C4-2B (cell line): ENCODE results near the gene RNF224.

Source experiments
- H3K27ac ChIP-seq: fragments of 450-650 bp; 2 replicates; pipeline ENCODE4 v1.5.1; 2017
- CTCF ChIP-seq: fragments of 450-650 bp; conservative IDR thresholded peaks from 2 replicates; pipeline ENCODE4 v1.5.1; 2017; ENCODE audit warnings: mild to moderate bottlenecking
- ZFX ChIP-seq: fragments of 450-650 bp; IDR thresholded peaks from 2 replicates; pipeline ENCODE4 v1.6.1; 2017

RNF224 gene

GRCh38 chr9:137236238-137236935, 9.1 kb downstream of the RNF224 start:
- TF ChIP-seq ZFX (no peak), CTCF (peak; percentile 100)
- peak overlapping the region; percentile 29 for H3K27ac ChIP-seq

- TF ChIP-seq ZFX, result no peak
- TF ChIP-seq CTCF, result no peak; the same call in 1 of the 2 replicates
- peak overlapping the region; percentile 29 for H3K27ac ChIP-seq
Observed at GRCh38 chr9:137236936-137237421, 9.7 kb downstream of the RNF224 start.

- peak overlapping the region; percentile 29 for H3K27ac ChIP-seq
Observed at GRCh38 chr9:137237759-137238726, 10.7 kb downstream of the RNF224 start.

GRCh38 chr9:137239541-137240200, 12.4 kb downstream of the RNF224 start:
- peak overlapping the region; percentile 99 for H3K27ac ChIP-seq

More at GRCh38 chr9:137237759-137238726, 10.7 kb downstream of the RNF224 start:
- TF ChIP-seq CTCF, result no peak
- no peak for TF ChIP-seq ZFX

- peak overlapping the region; percentile 99 for H3K27ac ChIP-seq
- TF ChIP-seq CTCF (no peak), ZFX (peak; percentile 92; the same call in 1 of the 2 replicates)
Observed at GRCh38 chr9:137240318-137240840, 13.1 kb downstream of the RNF224 start.

GRCh38 chr9:137240841-137241489, 13.7 kb downstream of the RNF224 start, which contains the start of gene TUBB4B:
Gene TUBB4B (plus strand): TSS chr9:137241287. CDS start chr9:137241361, 74 bp downstream.
- TF ChIP-seq CTCF (no peak), ZFX (no peak)
- peak within 1 kb of the TSS; percentile 99 for H3K27ac ChIP-seq
